LNCAP (cell line): Measurements from ENCODE around the gene PLCB2.

Source experiments
- TF ChIP-seq, protein P1 (sequence below): fragments of 450-650 bp; IDR thresholded peaks from 2 replicates; pipeline ENCODE4 v1.5.1; 2017; ENCODE audit warnings: mild to moderate bottlenecking

Gene PLCB2

GRCh38 chr15:40320931-40321371 lies 13.2 kb upstream of the PLCB2 start:
- TF ChIP-seq, protein P1, sequence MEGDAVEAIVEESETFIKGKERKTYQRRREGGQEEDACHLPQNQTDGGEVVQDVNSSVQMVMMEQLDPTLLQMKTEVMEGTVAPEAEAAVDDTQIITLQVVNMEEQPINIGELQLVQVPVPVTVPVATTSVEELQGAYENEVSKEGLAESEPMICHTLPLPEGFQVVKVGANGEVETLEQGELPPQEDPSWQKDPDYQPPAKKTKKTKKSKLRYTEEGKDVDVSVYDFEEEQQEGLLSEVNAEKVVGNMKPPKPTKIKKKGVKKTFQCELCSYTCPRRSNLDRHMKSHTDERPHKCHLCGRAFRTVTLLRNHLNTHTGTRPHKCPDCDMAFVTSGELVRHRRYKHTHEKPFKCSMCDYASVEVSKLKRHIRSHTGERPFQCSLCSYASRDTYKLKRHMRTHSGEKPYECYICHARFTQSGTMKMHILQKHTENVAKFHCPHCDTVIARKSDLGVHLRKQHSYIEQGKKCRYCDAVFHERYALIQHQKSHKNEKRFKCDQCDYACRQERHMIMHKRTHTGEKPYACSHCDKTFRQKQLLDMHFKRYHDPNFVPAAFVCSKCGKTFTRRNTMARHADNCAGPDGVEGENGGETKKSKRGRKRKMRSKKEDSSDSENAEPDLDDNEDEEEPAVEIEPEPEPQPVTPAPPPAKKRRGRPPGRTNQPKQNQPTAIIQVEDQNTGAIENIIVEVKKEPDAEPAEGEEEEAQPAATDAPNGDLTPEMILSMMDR: peak; percentile 90

- TF ChIP-seq, protein P1: no peak
Observed at GRCh38 chr15:40320409-40320808, 12.7 kb upstream of the PLCB2 start.

GRCh38 chr15:40317580-40317979 lies 9.8 kb upstream of the PLCB2 start:
- TF ChIP-seq, protein P1: no peak

- TF ChIP-seq, protein P1: no peak
Observed at GRCh38 chr15:40316931-40317330, 9.2 kb upstream of the PLCB2 start.

DNA sequence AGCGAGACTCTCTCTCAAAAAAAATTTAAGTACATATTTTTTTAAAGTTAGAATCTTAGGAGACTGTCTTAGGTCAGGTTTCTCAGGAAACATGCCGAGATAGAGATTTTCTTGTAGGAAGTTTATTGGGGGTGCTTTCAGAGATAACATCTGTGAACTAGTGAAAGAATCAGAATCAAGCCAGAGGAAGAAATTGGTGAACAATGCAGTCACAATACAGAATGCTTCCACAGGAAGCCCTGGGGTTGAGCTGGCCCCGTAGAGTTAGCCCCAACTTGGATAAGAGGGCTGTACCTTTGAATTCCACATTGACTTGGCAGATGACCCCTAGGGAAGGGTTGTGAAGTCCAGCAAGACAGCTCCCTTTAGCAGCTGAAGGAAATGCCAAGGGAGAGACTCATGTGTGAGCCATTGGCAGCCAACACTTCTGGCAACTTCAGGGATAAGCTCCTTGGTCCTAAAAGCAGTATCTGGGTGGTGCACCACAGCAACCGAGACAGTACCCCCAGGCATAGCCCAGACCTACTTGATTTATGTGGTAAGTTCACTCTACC lies 7.1 kb upstream of the PLCB2 start:
- TF ChIP-seq, protein P1: no peak

GRCh38 chr15:40313531-40314398 lies 6.0 kb upstream of the PLCB2 start:
- TF ChIP-seq, protein P1: no peak

GRCh38 chr15:40312370-40313158 lies 4.8 kb upstream of the PLCB2 start:
- TF ChIP-seq, protein P1: no peak
